Right hindlimb (tissue), 1 donor: ENCODE data around the gene NDUFA13.
"Not testable (repeated sequence)": the region's sequence is repeated elsewhere in the genome, so short reads cannot be mapped to it uniquely, and the experiment has no call there.

Source experiments
- DNase-seq: peaks from one replicate; pipeline ENCODE4 v3.0.0-alpha.2; 2018

The NDUFA13 gene

GRCh38 chr19:19515642-19516519, at the start of gene NDUFA13:
TSS of gene NDUFA13 (plus strand) at chr19:19516225. CDS start at chr19:19516239, 14 bp downstream.
- peak; percentile 96 for DNase-seq

GRCh38 chr19:19468424-19469050, 47.5 kb upstream of the NDUFA13 start:
- DNase-seq, result no peak

GRCh38 chr19:19470579-19470978, 45.4 kb upstream of the NDUFA13 start:
- no peak for DNase-seq

GRCh38 chr19:19471682-19472081, 44.3 kb upstream of the NDUFA13 start:
- no peak for DNase-seq

GRCh38 chr19:19472106-19472505, 43.9 kb upstream of the NDUFA13 start:
- not testable (repeated sequence) for DNase-seq

GRCh38 chr19:19475015-19475765, 40.8 kb upstream of the NDUFA13 start:
- DNase-seq, result peak; percentile 90

- DNase-seq, result no peak
These were observed 39.9 kb upstream of the NDUFA13 start for GRCh38 chr19:19475849-19476828.

GRCh38 chr19:19477705-19478383, 38.2 kb upstream of the NDUFA13 start:
- DNase-seq, result no peak

- DNase-seq, result no peak
These were observed 35.3 kb upstream of the NDUFA13 start for GRCh38 chr19:19480688-19481087.

- peak; percentile 76 for DNase-seq
These were observed 33.0 kb upstream of the NDUFA13 start for GRCh38 chr19:19482809-19483596.

GRCh38 chr19:19485161-19485997, 30.6 kb upstream of the NDUFA13 start:
- DNase-seq, result peak; percentile 57

GRCh38 chr19:19485998-19486290, 30.1 kb upstream of the NDUFA13 start:
- DNase-seq, result no peak

- no peak for DNase-seq
These were observed 29.5 kb upstream of the NDUFA13 start for GRCh38 chr19:19486343-19487076.

GRCh38 chr19:19487077-19487949, 28.7 kb upstream of the NDUFA13 start:
- DNase-seq, result no peak

GRCh38 chr19:19487950-19488874, 27.8 kb upstream of the NDUFA13 start:
- no peak for DNase-seq

- peak; percentile 90 for DNase-seq
These were observed 26.9 kb upstream of the NDUFA13 start for GRCh38 chr19:19488875-19489690.
